GM18505 (cell line): Measurements from ENCODE around the gene PRUNE2.

Experiments used
- ATAC-seq: cut with Tn5 transposase; IDR thresholded peaks from one replicate; pipeline ENCODE4 v1.9.1; 2021; ENCODE audit not compliant: unreplicated experiment
- POLR2A ChIP-seq: IDR thresholded peaks from 4 replicates; pipeline ENCODE4 v1.6.1; 2011; ENCODE audit warnings: borderline replicate concordance; ENCODE audit not compliant: insufficient read depth, insufficient read length; ENCODE audit errors: extremely low read depth

PRUNE2 gene

GRCh38 chr9:76619197-76619596 lies 286.7 kb downstream of the PRUNE2 start:
- no peak for TF ChIP-seq POLR2A
- ATAC-seq = no peak

GRCh38 chr9:76618762-76619161 lies 287.2 kb downstream of the PRUNE2 start:
- no peak for TF ChIP-seq POLR2A
- ATAC-seq = no peak

GRCh38 chr9:76617497-76618175 lies 288.3 kb downstream of the PRUNE2 start:
- no peak for TF ChIP-seq POLR2A

GRCh38 chr9:76616780-76617179 lies 289.1 kb downstream of the PRUNE2 start:
- ATAC-seq = no peak
- TF ChIP-seq POLR2A = no peak

More at GRCh38 chr9:76617497-76618175, 288.3 kb downstream of the PRUNE2 start:
- ATAC-seq = no peak

DNA sequence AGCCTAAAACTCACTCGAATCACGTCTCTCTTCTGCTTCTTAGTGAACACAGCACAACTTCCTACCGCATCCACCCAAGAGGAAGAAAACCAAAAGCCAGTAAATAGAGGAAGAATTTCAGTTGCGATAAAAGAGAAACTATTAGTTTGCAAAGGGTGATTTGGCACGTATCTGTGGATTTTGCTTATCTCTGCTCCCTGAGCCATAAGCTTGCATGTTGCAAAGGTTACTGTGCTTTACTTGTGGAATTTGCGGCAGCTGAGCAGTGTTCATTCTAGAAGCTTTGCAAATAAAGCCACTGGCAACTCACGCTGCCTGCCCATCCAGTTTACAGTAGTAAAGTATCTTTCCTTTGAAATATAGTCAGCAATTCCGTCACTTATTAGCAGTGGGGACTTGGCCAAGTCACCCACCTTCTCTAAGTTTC lies 290.7 kb downstream of the PRUNE2 start:
- no peak for ATAC-seq
- TF ChIP-seq POLR2A = no peak

DNA sequence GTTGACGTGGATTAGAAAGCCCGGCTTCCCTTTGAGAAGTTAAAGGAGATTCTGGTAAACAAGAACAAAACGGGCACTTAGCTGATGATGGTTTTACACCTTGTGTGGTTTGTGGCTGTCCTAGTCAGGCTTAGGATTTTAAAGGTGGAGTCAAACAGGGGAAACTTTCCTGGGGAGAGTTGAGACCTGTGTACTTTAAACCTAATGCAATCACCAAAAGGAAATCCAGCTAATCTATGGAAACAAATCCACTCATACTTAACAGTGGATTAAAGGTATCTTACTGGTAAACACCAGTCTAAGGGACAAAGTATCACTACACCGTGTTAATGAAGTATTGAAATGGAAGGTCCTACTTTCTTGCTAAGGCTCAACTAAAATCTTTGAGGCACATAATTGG lies 291.9 kb downstream of the PRUNE2 start:
- ATAC-seq = no peak
- no peak for TF ChIP-seq POLR2A

GRCh38 chr9:76613150-76613781 lies 292.6 kb downstream of the PRUNE2 start:
- TF ChIP-seq POLR2A = no peak

DNA sequence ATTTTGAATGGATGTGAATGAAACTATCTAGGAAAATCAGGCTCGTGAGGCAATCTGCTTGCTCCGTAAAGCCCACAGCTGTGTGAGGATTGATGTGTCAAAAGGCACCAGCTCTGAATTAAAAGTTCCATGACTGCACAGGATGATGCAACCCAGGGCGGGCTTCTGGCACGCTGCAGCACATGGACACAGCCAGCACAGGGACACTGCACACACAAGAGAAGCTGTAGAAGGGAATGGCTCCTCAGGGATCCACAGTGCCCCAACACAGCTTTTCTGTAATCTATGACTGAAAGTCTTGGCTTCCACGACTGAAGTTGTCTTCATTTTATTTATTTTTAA lies 295.9 kb downstream of the PRUNE2 start:
- TF ChIP-seq POLR2A = no peak
- ATAC-seq = no peak

More at GRCh38 chr9:76613150-76613781, 292.6 kb downstream of the PRUNE2 start:
- ATAC-seq = no peak

- no peak for ATAC-seq
- TF ChIP-seq POLR2A = no peak
Observed at GRCh38 chr9:76609285-76610010, 296.5 kb downstream of the PRUNE2 start.

DNA sequence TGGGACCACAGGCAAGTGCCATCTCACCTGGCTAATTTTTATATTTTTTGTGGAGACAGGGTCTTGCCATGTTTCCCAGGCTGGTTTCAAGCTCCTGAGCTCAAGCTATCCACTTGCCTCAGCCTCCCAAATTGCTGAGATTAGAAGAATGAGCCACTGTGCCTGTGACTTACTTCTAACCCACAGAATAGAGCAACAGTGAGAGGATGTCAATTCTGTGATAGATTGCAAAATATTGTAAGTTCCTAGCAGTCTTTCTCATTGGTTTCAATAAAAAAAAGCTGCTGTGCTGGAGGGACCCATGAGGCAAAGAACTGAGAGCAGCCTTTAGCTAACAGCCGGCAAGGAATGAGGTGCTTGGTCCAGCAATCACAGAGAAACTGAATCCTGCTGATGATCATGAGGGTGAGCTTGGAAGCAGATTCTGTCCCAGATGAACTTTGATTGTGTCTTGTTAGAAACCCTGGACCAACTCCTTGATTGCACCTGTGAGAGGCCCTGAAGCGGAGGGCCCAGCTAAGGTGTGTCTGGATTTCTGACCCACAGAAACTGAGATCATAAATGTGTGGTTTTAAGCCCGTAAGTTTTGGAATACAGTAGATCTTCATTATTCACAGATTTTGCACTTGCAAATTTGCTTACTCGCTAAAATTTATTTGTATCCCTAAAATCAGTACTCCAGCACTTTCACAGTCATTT lies 297.2 kb downstream of the PRUNE2 start:
- no peak for ATAC-seq
- no peak for TF ChIP-seq POLR2A

DNA sequence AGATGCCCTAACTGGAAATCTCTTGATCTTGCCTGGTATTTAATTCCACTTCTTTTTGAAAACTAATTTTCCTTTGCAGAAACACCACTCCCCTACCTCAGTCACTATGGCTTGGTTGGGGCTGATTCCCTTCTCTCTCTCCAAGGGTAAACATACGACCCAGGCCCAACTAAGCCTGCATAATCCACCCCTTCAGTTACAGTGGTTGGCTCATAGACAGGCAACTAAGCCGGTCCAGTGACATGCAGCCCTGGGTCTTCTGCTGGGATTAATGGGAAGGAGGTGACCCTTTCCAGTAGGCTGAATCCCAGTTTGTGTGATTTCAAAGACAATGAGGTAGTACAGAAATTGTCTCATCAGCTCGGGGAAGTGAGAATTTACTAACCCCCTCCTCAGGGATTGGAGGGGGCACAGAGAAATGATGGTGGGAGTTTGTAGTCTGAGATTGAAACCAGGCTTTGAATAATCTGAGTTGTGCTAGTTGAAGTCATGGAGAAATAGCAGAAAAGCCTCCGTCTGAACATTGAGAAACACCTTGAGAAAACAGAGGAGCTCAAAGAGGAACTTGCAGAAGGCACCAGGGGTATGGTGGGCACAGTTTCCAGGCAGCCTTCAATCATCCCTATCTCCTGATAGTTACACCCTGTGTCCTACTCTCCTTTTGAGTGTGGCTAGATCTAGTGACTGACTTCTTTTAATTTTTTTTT lies 298.0 kb downstream of the PRUNE2 start:
- no peak for ATAC-seq
- TF ChIP-seq POLR2A = no peak

- TF ChIP-seq POLR2A = no peak
- ATAC-seq = peak; percentile 92
Observed at GRCh38 chr9:76605321-76605900, 300.5 kb downstream of the PRUNE2 start.

GRCh38 chr9:76603931-76604570 lies 301.9 kb downstream of the PRUNE2 start:
- no peak for TF ChIP-seq POLR2A
- no peak for ATAC-seq

GRCh38 chr9:76603448-76603895 lies 302.4 kb downstream of the PRUNE2 start:
- no peak for ATAC-seq
- no peak for TF ChIP-seq POLR2A
